GM19099 (cell line): Measurements from ENCODE around the gene AGAP9.

ENCODE experiments used
- POLR2A ChIP-seq: IDR thresholded peaks from 3 replicates; pipeline ENCODE4 v1.6.1; 2011; ENCODE audit warnings: low read depth; ENCODE audit not compliant: insufficient read length; ENCODE audit errors: extremely low read depth

Gene AGAP9

DNA sequence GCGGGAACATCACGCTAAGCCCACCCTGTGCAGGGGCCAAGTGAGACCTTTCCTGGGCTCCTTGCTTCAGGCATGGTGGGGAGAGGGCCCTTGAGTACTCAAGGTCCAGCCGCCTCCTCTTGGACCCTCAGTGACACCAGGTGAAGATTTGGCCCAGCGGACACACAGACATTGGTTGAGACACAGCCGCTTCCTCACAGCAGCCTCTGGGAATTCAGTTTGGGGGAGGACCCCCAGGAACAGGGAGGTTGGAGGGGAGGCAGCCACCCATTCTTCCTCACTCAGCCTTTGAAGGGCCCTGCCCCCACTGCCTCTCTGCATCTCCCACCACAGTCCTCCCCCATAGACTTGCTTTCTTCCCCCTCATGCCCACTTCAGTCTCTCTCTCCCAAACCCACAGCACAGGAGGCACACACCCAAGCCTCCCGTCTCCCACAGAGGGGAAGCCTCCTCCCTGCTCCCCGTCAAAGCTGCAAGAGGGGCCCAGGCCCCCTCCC lies 71.4 kb downstream of the AGAP9 start:
- TF ChIP-seq POLR2A, result no peak
